IMR-90 (cell line): ENCODE results near the gene MYO7B. TPM values are rescaled to one million over a fixed set of nuclear protein-coding genes. Genes with fewer than 3 reads are reported as not detected.

ENCODE experiments used
- ATAC-seq: fragments of 200-7000 bp; cut with Tn5 transposase; 2 replicates; pipeline ENCODE4 v1.9.1; 2020; ENCODE audit warnings: low read depth, mild to moderate bottlenecking, moderate library complexity
- BruUV-seq: library from RNA; stranded (reverse); fragments of 400-500 nt; replicated peaks from 2 replicates; lab custom pipeline; 2021; lab: Mats Ljungman, UMichigan
- CTCF ChIA-PET: fragments of 300-600 bp; formaldehyde crosslinking; extraction: SDS; loops from one replicate; lab custom pipeline; 2021; ENCODE audit warnings: antibody characterized with exemption; lab: Yijun Ruan, JAX
- POLR2A ChIA-PET: fragments of 300-600 bp; sonication (Branson Sonifier 250); formaldehyde crosslinking; loops from one replicate; lab custom pipeline; 2022; ENCODE audit warnings: antibody characterized with exemption; ENCODE audit not compliant: unreplicated experiment; lab: Charles Lee
- DNase-seq: peaks from one replicate; pipeline ENCODE4 v3.0.0; 2013
- H2AFZ ChIP-seq: replicated peaks from 2 replicates; pipeline ENCODE3; 2013; ENCODE audit warnings: low read length, mild to moderate bottlenecking; ENCODE audit not compliant: poor library complexity
- H2AK5ac ChIP-seq: 2 replicates; pipeline ENCODE4 v1.6.1; 2013; ENCODE audit warnings: low read depth, low read length, inconsistent platforms
- H2AK9ac ChIP-seq: replicated peaks from 2 replicates; pipeline ENCODE3; 2013; ENCODE audit warnings: mild to moderate bottlenecking, low read depth, low read length, moderate library complexity; ENCODE audit not compliant: poor library complexity
- H2BK120ac ChIP-seq: 2 replicates; pipeline ENCODE4 v1.6.1; 2013; ENCODE audit warnings: low read depth, low read length, inconsistent platforms
- H2BK15ac ChIP-seq: 3 replicates; pipeline ENCODE4 v1.6.1; 2013; ENCODE audit warnings: low read depth, low read length, inconsistent platforms
- H2BK20ac ChIP-seq: 2 replicates; pipeline ENCODE4 v1.6.1; 2013; ENCODE audit warnings: low read depth, mild to moderate bottlenecking, inconsistent platforms, low read length, moderate library complexity
- H2BK5ac ChIP-seq: 2 replicates; pipeline ENCODE4 v1.6.1; 2013; ENCODE audit warnings: mild to moderate bottlenecking, low read depth, low read length, inconsistent platforms; ENCODE audit not compliant: poor library complexity, severe bottlenecking
- H3K14ac ChIP-seq: replicated peaks from 2 replicates; pipeline ENCODE4 v1.6.1; 2013; ENCODE audit warnings: low read depth, low read length, inconsistent platforms
- H3K18ac ChIP-seq: 2 replicates; pipeline ENCODE4 v1.6.1; 2013; ENCODE audit warnings: low read depth, low read length, control low read depth
- H3K23ac ChIP-seq: 2 replicates; pipeline ENCODE4 v1.6.1; 2013; ENCODE audit warnings: low read depth, low read length, inconsistent platforms
- H3K27ac ChIP-seq: 2 replicates; pipeline ENCODE4 v1.5.1; 2013; ENCODE audit warnings: mild to moderate bottlenecking, control low read depth, low read length; ENCODE audit not compliant: insufficient read depth
- H3K27me3 ChIP-seq: 2 replicates; pipeline ENCODE4 v1.6.1; 2013; ENCODE audit warnings: low read length; ENCODE audit not compliant: control insufficient read depth, insufficient read depth
- H3K36me3 ChIP-seq: 2 replicates; pipeline ENCODE4 v1.6.1; 2013; ENCODE audit warnings: low read length, mixed read lengths; ENCODE audit not compliant: control insufficient read depth, insufficient read depth
- H3K4ac ChIP-seq: 2 replicates; pipeline ENCODE4 v1.6.1; 2013; ENCODE audit warnings: low read depth, low read length, inconsistent platforms
- H3K4me1 ChIP-seq: 2 replicates; pipeline ENCODE4 v1.6.1; 2013; ENCODE audit warnings: low read length, mixed read lengths; ENCODE audit not compliant: control insufficient read depth, insufficient read depth
- H3K4me2 ChIP-seq: 2 replicates; pipeline ENCODE4 v1.6.1; 2013; ENCODE audit warnings: low read depth, mild to moderate bottlenecking, control low read depth, low read length, moderate library complexity
- H3K4me3 ChIP-seq: 2 replicates; pipeline ENCODE4 v1.5.1; 2013; ENCODE audit warnings: low read depth, mild to moderate bottlenecking, control low read depth, low read length, moderate library complexity; ENCODE audit not compliant: insufficient read depth
- H3K56ac ChIP-seq: 2 replicates; pipeline ENCODE4 v1.6.1; 2013; ENCODE audit warnings: low read length, inconsistent platforms; ENCODE audit not compliant: insufficient read depth; ENCODE audit errors: extremely low read depth
- H3K79me1 ChIP-seq, 2 experiments: 2 replicates each; pipeline ENCODE4 v1.6.1; 2013; ENCODE audit warnings: low read length in 2 of 2, inconsistent platforms in 1 of 2, low read depth in 1 of 2
- H3K9ac ChIP-seq: 2 replicates; pipeline ENCODE4 v1.6.1; 2013; ENCODE audit warnings: low read depth, low read length, control low read depth
- H3K9me1 ChIP-seq: 2 replicates; pipeline ENCODE4 v1.6.1; 2013; ENCODE audit warnings: low read length, inconsistent platforms; ENCODE audit not compliant: insufficient read depth
- H3K9me3 ChIP-seq: 2 replicates; pipeline ENCODE4 v1.6.1; 2013; ENCODE audit warnings: low read length; ENCODE audit not compliant: control insufficient read depth, insufficient read depth
- H4K20me1 ChIP-seq: 2 replicates; pipeline ENCODE4 v1.6.1; 2013; ENCODE audit warnings: low read length, inconsistent platforms; ENCODE audit not compliant: insufficient read depth
- H4K5ac ChIP-seq: 2 replicates; pipeline ENCODE4 v1.6.1; 2013; ENCODE audit warnings: mild to moderate bottlenecking, low read depth, low read length, control low read depth
- H4K8ac ChIP-seq, 2 experiments: 2 replicates each; pipeline ENCODE4 v1.6.1; 2013; ENCODE audit warnings: low read depth in 2 of 2, low read length in 2 of 2, control low read depth in 1 of 2, inconsistent platforms in 1 of 2
- H4K91ac ChIP-seq: 2 replicates; pipeline ENCODE4 v1.6.1; 2013; ENCODE audit warnings: low read depth, low read length, inconsistent platforms; ENCODE audit not compliant: insufficient read depth
- BHLHE40 ChIP-seq: fragments of 150-350 bp; IDR thresholded peaks from 2 replicates; pipeline ENCODE4 v1.6.1; 2016; ENCODE audit warnings: mild to moderate bottlenecking, low read depth, low read length
- CEBPB ChIP-seq: IDR thresholded peaks from 2 replicates; pipeline ENCODE4 v1.6.1; 2012; ENCODE audit warnings: low read depth, low read length, improper control_type of control experiment
- CHD1 ChIP-seq: IDR thresholded peaks from 2 replicates; pipeline ENCODE4 v1.6.1; 2012; ENCODE audit warnings: low read depth, low read length, improper control_type of control experiment
- CTCF ChIP-seq: conservative IDR thresholded peaks from 2 replicates; pipeline ENCODE4 v1.5.1; 2012; ENCODE audit warnings: mild to moderate bottlenecking, low read depth, low read length, improper control_type of control experiment
- ELK1 ChIP-seq: fragments of 150-350 bp; IDR thresholded peaks from 2 replicates; pipeline ENCODE4 v1.6.1; 2016; ENCODE audit warnings: low read depth, mild to moderate bottlenecking, low read length, moderate library complexity, borderline replicate concordance
- FOS ChIP-seq: fragments of 150-350 bp; IDR thresholded peaks from 2 replicates; pipeline ENCODE4 v1.6.1; 2016; ENCODE audit warnings: low read depth, low read length
- MAFK ChIP-seq: IDR thresholded peaks from 2 replicates; pipeline ENCODE4 v1.6.1; 2012; ENCODE audit warnings: low read depth, low read length, improper control_type of control experiment
- MAZ ChIP-seq: IDR thresholded peaks from 2 replicates; pipeline ENCODE4 v1.6.1; 2012; ENCODE audit warnings: low read depth, mild to moderate bottlenecking, low read length, improper control_type of control experiment, moderate library complexity, borderline replicate concordance
- MXI1 ChIP-seq: IDR thresholded peaks from 2 replicates; pipeline ENCODE4 v1.6.1; 2012; ENCODE audit warnings: low read depth, mild to moderate bottlenecking, low read length, moderate library complexity, borderline replicate concordance
- NFE2L2 ChIP-seq: fragments of 150-350 bp; IDR thresholded peaks from 2 replicates; pipeline ENCODE4 v1.6.1; 2016; ENCODE audit warnings: low read depth, mild to moderate bottlenecking, low read length
- POLR2A ChIP-seq: IDR thresholded peaks from 2 replicates; pipeline ENCODE4 v1.6.1; 2012; ENCODE audit warnings: mild to moderate bottlenecking, low read depth, low read length
- RAD21 ChIP-seq: IDR thresholded peaks from 2 replicates; pipeline ENCODE4 v1.6.1; 2012; ENCODE audit warnings: low read length, improper control_type of control experiment
- RCOR1 ChIP-seq: IDR thresholded peaks from 2 replicates; pipeline ENCODE4 v1.6.1; 2012; ENCODE audit warnings: mild to moderate bottlenecking, low read length, improper control_type of control experiment; ENCODE audit not compliant: insufficient replicate concordance
- RFX5 ChIP-seq: IDR thresholded peaks from 2 replicates; pipeline ENCODE4 v1.8.0; 2012; ENCODE audit warnings: low read depth, mild to moderate bottlenecking, low read length, moderate library complexity
- SMC3 ChIP-seq: fragments of 150-350 bp; IDR thresholded peaks from 2 replicates; pipeline ENCODE4 v1.6.1; 2016; ENCODE audit warnings: low read depth, mild to moderate bottlenecking, antibody characterized with exemption, low read length, moderate library complexity
- USF2 ChIP-seq: fragments of 150-350 bp; IDR thresholded peaks from 2 replicates; pipeline ENCODE4 v1.6.1; 2017; ENCODE audit warnings: mild to moderate bottlenecking, antibody characterized with exemption, low read length, low read depth
- WGBS, 2 experiments: methylation state at CpG; one replicate each; pipeline versions ENCODE4 v1.1.5 to v1.1.7; 2013; ENCODE audit warnings: missing lambda C conversion rate in 2 of 2; ENCODE audit not compliant: insufficient read length in 1 of 2; ENCODE audit errors: extremely low coverage in 2 of 2; 5-methylcytosine and 5-hydroxymethylcytosine counted together
- dilution Hi-C: fragments of 300-500 bp; cut with HindIII; formaldehyde crosslinking; loops from one replicate; pipeline ENCODE4 v1.14.3; 2018; ENCODE audit warnings: low sequenced_read_pairs; ENCODE audit not compliant: unreplicated experiment
- in situ Hi-C: fragments of 300-500 bp; cut with MboI; formaldehyde crosslinking; loops from 3 replicates; pipeline ENCODE4 v1.14.3; 2019; ENCODE audit warnings: low sequenced_read_pairs, inconsistent platforms, mixed read lengths
- intact Hi-C: fragments of 100-400 bp; cut with micrococcal nuclease; formaldehyde crosslinking; loops from 2 replicates; pipeline ENCODE4 v1.10.0; 2022
- polyA plus RNA-seq, 3 experiments: library from polyadenylated mRNA; depleted of rRNA; stranded (reverse); fragments of >200 nt; gene quantifications; 2 replicates each; pipeline ENCODE4 v1.2.3, GENCODE V29; 2012; ENCODE audit warnings: low replicate concordance in 1 of 3
- total RNA-seq: library from RNA; depleted of rRNA; stranded (reverse); fragments of >200 nt; gene quantifications from 2 replicates; pipeline ENCODE4 v1.2.3, GENCODE V29; 2012

The MYO7B gene
- total and polyA plus RNA-seq, 2 of the 4 experiments (the other 2 are of a cell fraction): 0.18 to 0.46 TPM

GRCh38 chr2:127574656-127575055 lies 39.2 kb downstream of the MYO7B start:
- Histone ChIP-seq H3K23ac (no peak overlapping the region), H2AK9ac (no peak overlapping the region), H3K4ac (no peak overlapping the region), H4K8ac (no peak overlapping the region), H3K14ac (no peak overlapping the region), H2BK120ac (no peak overlapping the region), H3K4me2 (no peak overlapping the region), H3K27me3 (peaks cover 4% of the 10 kb centered on the region; the same call in 1 of the 2 replicates), H2AK5ac (peak overlapping the region; percentile 20; the same call in 1 of the 2 replicates), H3K79me1 (no peaks in the 10 kb centered on the region), H3K36me3 (no peaks in the 10 kb centered on the region), H3K9me3 (no peaks in the 10 kb centered on the region), H2BK5ac (no peak overlapping the region), H4K5ac (no peak overlapping the region), H4K91ac (no peak overlapping the region), H3K27ac (no peak overlapping the region), H3K18ac (no peak overlapping the region), H2AFZ (no peak overlapping the region), H3K4me1 (peaks cover 7% of the 10 kb centered on the region), H3K4me3 (no peak overlapping the region), H3K9ac (no peak overlapping the region), H3K56ac (no peak overlapping the region), H4K20me1 (no peaks in the 10 kb centered on the region), H3K9me1 (peaks cover 3% of the 10 kb centered on the region; the same call in 1 of the 2 replicates), H2BK15ac (no peak overlapping the region), H2BK20ac (no peak overlapping the region)
- DNase-seq (no peak), ATAC-seq (no peak)
- in situ Hi-C loops (no loop called here), intact Hi-C loops (no loop called here), dilution Hi-C loops (no loop called here)
- no TSS peak for BruUV-seq
- TF ChIP-seq POLR2A (no peak), NFE2L2 (no peak), RFX5 (no peak), CEBPB (no peak), RAD21 (no peak), CHD1 (no peak), ELK1 (no peak), MAZ (no peak), MXI1 (no peak), USF2 (no peak), SMC3 (no peak), CTCF (no peak), MAFK (no peak), RCOR1 (no peak), FOS (no peak), BHLHE40 (no peak)
- ChIA-PET CTCF (interaction anchor here (1.8 kb wide), 1 partner anchor 17 kb away, joined by 7 read pairs; no protein-coding TSS in a partner anchor), POLR2A (no interaction called here)
- no CpG with 5 or more reads among the region's 3 CpGs for WGBS, 2 experiments
